ENCODE data around the gene TTC34.

DNA sequence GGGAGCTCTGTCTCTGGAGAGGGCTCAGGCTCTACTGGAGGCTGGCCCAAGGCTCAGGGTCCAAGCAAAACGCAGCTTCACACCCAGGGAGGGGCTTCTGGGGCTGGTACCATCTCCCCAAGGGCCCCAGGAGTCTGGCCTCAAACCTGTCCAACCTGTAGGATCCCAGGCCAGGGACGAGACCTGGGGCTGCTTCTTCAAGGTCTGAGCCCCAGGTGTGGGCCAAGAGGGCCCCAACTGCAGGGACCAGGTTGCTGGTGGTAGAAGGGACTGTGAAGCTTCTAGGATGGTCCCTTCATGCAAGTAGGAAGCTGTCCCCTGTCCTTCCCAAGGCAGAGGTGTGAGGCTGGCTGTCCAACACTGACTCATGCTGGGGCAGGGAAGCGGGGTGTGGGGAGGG is 160.9 kb downstream of the TTC34 start:
- TF ChIP-seq, protein P1, sequence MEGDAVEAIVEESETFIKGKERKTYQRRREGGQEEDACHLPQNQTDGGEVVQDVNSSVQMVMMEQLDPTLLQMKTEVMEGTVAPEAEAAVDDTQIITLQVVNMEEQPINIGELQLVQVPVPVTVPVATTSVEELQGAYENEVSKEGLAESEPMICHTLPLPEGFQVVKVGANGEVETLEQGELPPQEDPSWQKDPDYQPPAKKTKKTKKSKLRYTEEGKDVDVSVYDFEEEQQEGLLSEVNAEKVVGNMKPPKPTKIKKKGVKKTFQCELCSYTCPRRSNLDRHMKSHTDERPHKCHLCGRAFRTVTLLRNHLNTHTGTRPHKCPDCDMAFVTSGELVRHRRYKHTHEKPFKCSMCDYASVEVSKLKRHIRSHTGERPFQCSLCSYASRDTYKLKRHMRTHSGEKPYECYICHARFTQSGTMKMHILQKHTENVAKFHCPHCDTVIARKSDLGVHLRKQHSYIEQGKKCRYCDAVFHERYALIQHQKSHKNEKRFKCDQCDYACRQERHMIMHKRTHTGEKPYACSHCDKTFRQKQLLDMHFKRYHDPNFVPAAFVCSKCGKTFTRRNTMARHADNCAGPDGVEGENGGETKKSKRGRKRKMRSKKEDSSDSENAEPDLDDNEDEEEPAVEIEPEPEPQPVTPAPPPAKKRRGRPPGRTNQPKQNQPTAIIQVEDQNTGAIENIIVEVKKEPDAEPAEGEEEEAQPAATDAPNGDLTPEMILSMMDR (IDR thresholded peaks at IDR 0.05), result no peak
- no peak for TF ChIP-seq POLR2A (IDR thresholded peaks at IDR 0.05)

Measured in esophagus squamous epithelium (tissue), 4 donors.